HepG2 (cell line): ENCODE results near the gene DCAF6. TPM values are rescaled to one million over a fixed set of nuclear protein-coding genes. Genes with fewer than 3 reads are reported as not detected.

ENCODE experiments used
- BORCS8-MEF2B ChIP-seq: sonication (generic); formaldehyde crosslinking; IDR thresholded peaks from 2 replicates; pipeline ENCODE4 v1.8.0; 2022; ENCODE audit warnings: mild to moderate bottlenecking, missing genetic modification reagents
- CHD4 ChIP-seq: fragments of 200-600 bp; sonication (generic); IDR thresholded peaks from 2 replicates; pipeline ENCODE4 v1.7.0; 2017; ENCODE audit warnings: mild to moderate bottlenecking, low read length, borderline replicate concordance
- EZH2 ChIP-seq: conservative IDR thresholded peaks from 2 replicates; pipeline ENCODE4 v1.6.1; 2012; ENCODE audit warnings: mild to moderate bottlenecking, low read depth, low read length, moderate library complexity
- GTF3A ChIP-seq: sonication (generic); formaldehyde crosslinking; conservative IDR thresholded peaks from 2 replicates; pipeline ENCODE4 v1.4.0; 2020; ENCODE audit warnings: mild to moderate bottlenecking, missing genetic modification reagents
- HIVEP1 ChIP-seq: sonication (generic); formaldehyde crosslinking; IDR thresholded peaks from 2 replicates; pipeline ENCODE4 v1.4.0; 2020; ENCODE audit warnings: mild to moderate bottlenecking, missing genetic modification reagents
- HOXA9 ChIP-seq: sonication (generic); formaldehyde crosslinking; IDR thresholded peaks from 2 replicates; pipeline ENCODE4 v1.8.1; 2022; ENCODE audit warnings: missing genetic modification reagents, mild to moderate bottlenecking, moderate library complexity, borderline replicate concordance
- MIER3 ChIP-seq: IDR thresholded peaks from 2 replicates; pipeline ENCODE4 v1.6.1; 2016; ENCODE audit warnings: missing compliant biosample characterization, borderline replicate concordance
- NCOR1 ChIP-seq: fragments of 200-600 bp; sonication (generic); IDR thresholded peaks from 2 replicates; pipeline ENCODE4 v1.7.0; 2017; ENCODE audit warnings: antibody characterized with exemption, low read length, borderline replicate concordance
- NR2C2 ChIP-seq: sonication (generic); formaldehyde crosslinking; IDR thresholded peaks from 2 replicates; pipeline ENCODE4 v1.4.0; 2020; ENCODE audit warnings: missing genetic modification reagents, mild to moderate bottlenecking, moderate library complexity, borderline replicate concordance
- PCBP1 ChIP-seq: fragments of 200-400 bp; formaldehyde crosslinking; IDR thresholded peaks from 2 replicates; pipeline ENCODE4 v1.6.1; 2017; ENCODE audit warnings: mild to moderate bottlenecking, low read depth, low read length, borderline replicate concordance
- POLR2G ChIP-seq: fragments of 200-400 bp; formaldehyde crosslinking; IDR thresholded peaks from 2 replicates; pipeline ENCODE4 v1.6.1; 2018; ENCODE audit warnings: mild to moderate bottlenecking, low read depth, low read length, moderate library complexity
- RFX3 ChIP-seq: IDR thresholded peaks from 2 replicates; pipeline ENCODE4 v1.6.1; 2016; ENCODE audit warnings: missing biosample characterization, missing genetic modification reagents
- RFXAP ChIP-seq: sonication (generic); formaldehyde crosslinking; IDR thresholded peaks from 2 replicates; pipeline ENCODE4 v1.4.0; 2020; ENCODE audit warnings: missing genetic modification reagents, borderline replicate concordance
- SRY ChIP-seq: sonication (generic); formaldehyde crosslinking; IDR thresholded peaks from 2 replicates; pipeline ENCODE4 v1.8.0; 2022; ENCODE audit warnings: mild to moderate bottlenecking, missing genetic modification reagents
- TFE3 ChIP-seq: IDR thresholded peaks from 2 replicates; pipeline ENCODE4 v1.6.1; 2016
- ZBTB21 ChIP-seq: sonication (generic); formaldehyde crosslinking; IDR thresholded peaks from 2 replicates; pipeline ENCODE4 v1.4.0; 2020; ENCODE audit warnings: missing genetic modification reagents
- ZBTB4 ChIP-seq: sonication (generic); formaldehyde crosslinking; IDR thresholded peaks from 2 replicates; pipeline ENCODE4 v1.4.0; 2020; ENCODE audit warnings: missing genetic modification reagents, mild to moderate bottlenecking, borderline replicate concordance
- ZFP41 ChIP-seq: sonication (generic); formaldehyde crosslinking; IDR thresholded peaks from 2 replicates; pipeline ENCODE4 v1.4.0; 2020; ENCODE audit warnings: mild to moderate bottlenecking, missing genetic modification reagents, borderline replicate concordance
- ZIK1 ChIP-seq: sonication (generic); formaldehyde crosslinking; IDR thresholded peaks from 2 replicates; pipeline ENCODE4 v1.5.0; 2020; ENCODE audit warnings: mild to moderate bottlenecking, low read depth, missing genetic modification reagents, borderline replicate concordance
- ZNF143 ChIP-seq: sonication (generic); formaldehyde crosslinking; IDR thresholded peaks from 2 replicates; pipeline ENCODE4 v1.4.0; 2020; ENCODE audit warnings: missing genetic modification reagents
- ZNF263 ChIP-seq: sonication (generic); formaldehyde crosslinking; IDR thresholded peaks from 2 replicates; pipeline ENCODE4 v1.4.0; 2020; ENCODE audit warnings: missing genetic modification reagents
- ZNF468 ChIP-seq: sonication (generic); formaldehyde crosslinking; IDR thresholded peaks from 2 replicates; pipeline ENCODE4 v1.8.0; 2022; ENCODE audit warnings: mild to moderate bottlenecking, moderate library complexity, missing genetic modification reagents
- ZNF607 ChIP-seq: sonication (generic); formaldehyde crosslinking; IDR thresholded peaks from 2 replicates; pipeline ENCODE4 v1.5.1; 2020; ENCODE audit warnings: missing genetic modification reagents, mild to moderate bottlenecking, borderline replicate concordance
- ZNF788 ChIP-seq: sonication (generic); formaldehyde crosslinking; IDR thresholded peaks from 2 replicates; pipeline ENCODE4 v1.5.0; 2020; ENCODE audit warnings: mild to moderate bottlenecking, missing genetic modification reagents, borderline replicate concordance
- polyA plus RNA-seq, 8 experiments: library from polyadenylated mRNA; depleted of rRNA in 3 of 8; stranded (reverse) in 7 of 8; unstranded in 1 of 8; fragments of >200 nt; fragmentation: Illumina TruSeq in 4 of 8; extraction: Trizol in 4 of 8; gene quantifications; 2 replicates each; pipeline versions ENCODE4 v1.2.1 to v1.2.3, GENCODE V29; 2011 to 2016; ENCODE audit warnings: low read depth in 4 of 8, missing spikeins in 1 of 8, mixed read lengths in 1 of 8; ENCODE audit not compliant: insufficient read depth in 1 of 8
- total RNA-seq, 5 experiments: library from RNA; depleted of rRNA; stranded (reverse); fragments of >200 nt; fragmentation: Illumina TruSeq; extraction: Trizol; gene quantifications; 2 replicates each; pipeline ENCODE4 v1.2.3, GENCODE V29; 2016; ENCODE audit warnings: low read depth in 1 of 5
- TF ChIP-seq, protein P1 (sequence below): sonication (generic); formaldehyde crosslinking; IDR thresholded peaks from 2 replicates; pipeline ENCODE4 v1.4.0; 2020; ENCODE audit warnings: missing genetic modification reagents; ENCODE audit errors: not compliant biosample characterization

The DCAF6 gene
- total and polyA plus RNA-seq, 2 of the 13 experiments (the other 11 are each of a cell fraction or from before 2014, with no cell fraction given), result 24.7 to 33.7 TPM

DNA sequence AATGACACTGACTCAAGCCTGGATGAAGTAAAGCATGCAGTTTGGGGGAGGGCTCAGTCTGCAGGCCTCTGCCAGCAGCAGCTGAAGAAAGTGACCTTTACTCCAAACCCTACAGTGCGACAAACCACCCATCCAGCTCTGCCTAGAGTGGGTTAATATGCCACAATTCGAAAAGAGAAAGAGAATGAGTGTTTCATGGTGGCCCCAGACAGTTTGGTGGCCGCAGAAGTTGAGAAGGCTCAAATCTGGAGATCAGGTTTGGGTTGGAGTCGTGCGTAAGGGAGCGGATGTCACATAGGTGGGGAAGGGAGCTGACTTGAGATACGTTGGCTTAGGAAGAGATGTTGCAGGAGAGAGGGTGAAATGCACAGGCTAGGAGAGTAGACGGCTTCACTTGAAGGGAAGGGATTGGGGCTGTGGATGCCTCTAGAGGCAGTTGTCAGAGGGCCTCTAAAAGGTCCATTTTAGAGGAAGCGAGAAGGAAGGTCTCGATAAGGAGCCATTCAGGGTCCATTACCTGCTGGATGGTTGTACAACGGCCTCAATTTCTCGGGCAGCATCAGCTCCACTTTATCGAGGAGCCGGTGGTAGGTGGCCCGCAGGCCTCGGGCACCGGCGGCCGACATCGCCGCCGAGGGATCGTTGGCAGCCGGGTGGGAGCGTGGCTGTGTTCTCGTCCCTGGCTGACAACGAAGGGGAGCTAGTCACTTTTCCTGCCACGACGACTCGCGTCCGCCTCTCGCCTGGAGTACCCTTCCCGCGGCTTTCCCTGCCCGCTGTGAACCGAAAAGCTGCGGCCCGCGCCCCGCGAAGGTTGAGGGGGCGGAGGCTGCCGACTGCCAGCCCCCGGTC is 1.0 kb upstream of the DCAF6 start (continued):
- TF ChIP-seq MIER3 (CRISPR knock-in tag) (peak; percentile 11; the same call in 1 of the 2 replicates), ZNF788 (CRISPR knock-in tag) (peak; percentile 57; the same call in 1 of the 2 replicates), HOXA9 (CRISPR knock-in tag) (no peak), EZH2 (no peak), GTF3A (CRISPR knock-in tag) (no peak), NCOR1 (no peak), HIVEP1 (CRISPR knock-in tag) (no peak; the same call in 1 of the 2 replicates), RFXAP (CRISPR knock-in tag) (no peak), NR2C2 (no peak), ZBTB4 (CRISPR knock-in tag) (peak; percentile 70; the same call in 1 of the 2 replicates), ZBTB21 (no peak), SRY (CRISPR knock-in tag) (no peak; the same call in 1 of the 2 replicates), BORCS8-MEF2B (0 out of 2 replicates have a peak, but pooled peaks have one; percentile 18), ZNF263 (no peak), PCBP1 (no peak), ZNF607 (CRISPR knock-in tag) (peak; percentile 89; the same call in 1 of the 2 replicates), TFE3 (CRISPR knock-in tag) (no peak), CHD4 (no peak), RFX3 (CRISPR knock-in tag) (no peak), ZIK1 (peak; percentile 65; the same call in 1 of the 2 replicates), POLR2G (no peak), ZFP41 (CRISPR knock-in tag) (no peak), ZNF468 (CRISPR knock-in tag) (0 out of 2 replicates have a peak, but pooled peaks have one; percentile 24), ZNF143 (no peak)
- TF ChIP-seq, protein P1, sequence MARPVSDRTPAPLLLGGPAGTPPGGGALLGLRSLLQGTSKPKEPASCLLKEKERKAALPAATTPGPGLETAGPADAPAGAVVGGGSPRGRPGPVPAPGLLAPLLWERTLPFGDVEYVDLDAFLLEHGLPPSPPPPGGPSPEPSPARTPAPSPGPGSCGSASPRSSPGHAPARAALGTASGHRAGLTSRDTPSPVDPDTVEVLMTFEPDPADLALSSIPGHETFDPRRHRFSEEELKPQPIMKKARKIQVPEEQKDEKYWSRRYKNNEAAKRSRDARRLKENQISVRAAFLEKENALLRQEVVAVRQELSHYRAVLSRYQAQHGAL, result peak; percentile 41
